GM19099 (cell line): ENCODE results near the gene QSOX2.

Experiments
- POLR2A ChIP-seq: IDR thresholded peaks from 3 replicates; pipeline ENCODE4 v1.6.1; 2011; ENCODE audit warnings: low read depth; ENCODE audit not compliant: insufficient read length; ENCODE audit errors: extremely low read depth

QSOX2 gene, protein sequence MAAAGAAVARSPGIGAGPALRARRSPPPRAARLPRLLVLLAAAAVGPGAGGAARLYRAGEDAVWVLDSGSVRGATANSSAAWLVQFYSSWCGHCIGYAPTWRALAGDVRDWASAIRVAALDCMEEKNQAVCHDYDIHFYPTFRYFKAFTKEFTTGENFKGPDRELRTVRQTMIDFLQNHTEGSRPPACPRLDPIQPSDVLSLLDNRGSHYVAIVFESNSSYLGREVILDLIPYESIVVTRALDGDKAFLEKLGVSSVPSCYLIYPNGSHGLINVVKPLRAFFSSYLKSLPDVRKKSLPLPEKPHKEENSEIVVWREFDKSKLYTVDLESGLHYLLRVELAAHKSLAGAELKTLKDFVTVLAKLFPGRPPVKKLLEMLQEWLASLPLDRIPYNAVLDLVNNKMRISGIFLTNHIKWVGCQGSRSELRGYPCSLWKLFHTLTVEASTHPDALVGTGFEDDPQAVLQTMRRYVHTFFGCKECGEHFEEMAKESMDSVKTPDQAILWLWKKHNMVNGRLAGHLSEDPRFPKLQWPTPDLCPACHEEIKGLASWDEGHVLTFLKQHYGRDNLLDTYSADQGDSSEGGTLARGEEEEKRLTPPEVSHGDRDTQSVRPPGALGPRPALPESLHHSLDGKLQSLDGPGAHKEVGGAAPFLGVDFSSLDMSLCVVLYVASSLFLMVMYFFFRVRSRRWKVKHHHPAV

DNA sequence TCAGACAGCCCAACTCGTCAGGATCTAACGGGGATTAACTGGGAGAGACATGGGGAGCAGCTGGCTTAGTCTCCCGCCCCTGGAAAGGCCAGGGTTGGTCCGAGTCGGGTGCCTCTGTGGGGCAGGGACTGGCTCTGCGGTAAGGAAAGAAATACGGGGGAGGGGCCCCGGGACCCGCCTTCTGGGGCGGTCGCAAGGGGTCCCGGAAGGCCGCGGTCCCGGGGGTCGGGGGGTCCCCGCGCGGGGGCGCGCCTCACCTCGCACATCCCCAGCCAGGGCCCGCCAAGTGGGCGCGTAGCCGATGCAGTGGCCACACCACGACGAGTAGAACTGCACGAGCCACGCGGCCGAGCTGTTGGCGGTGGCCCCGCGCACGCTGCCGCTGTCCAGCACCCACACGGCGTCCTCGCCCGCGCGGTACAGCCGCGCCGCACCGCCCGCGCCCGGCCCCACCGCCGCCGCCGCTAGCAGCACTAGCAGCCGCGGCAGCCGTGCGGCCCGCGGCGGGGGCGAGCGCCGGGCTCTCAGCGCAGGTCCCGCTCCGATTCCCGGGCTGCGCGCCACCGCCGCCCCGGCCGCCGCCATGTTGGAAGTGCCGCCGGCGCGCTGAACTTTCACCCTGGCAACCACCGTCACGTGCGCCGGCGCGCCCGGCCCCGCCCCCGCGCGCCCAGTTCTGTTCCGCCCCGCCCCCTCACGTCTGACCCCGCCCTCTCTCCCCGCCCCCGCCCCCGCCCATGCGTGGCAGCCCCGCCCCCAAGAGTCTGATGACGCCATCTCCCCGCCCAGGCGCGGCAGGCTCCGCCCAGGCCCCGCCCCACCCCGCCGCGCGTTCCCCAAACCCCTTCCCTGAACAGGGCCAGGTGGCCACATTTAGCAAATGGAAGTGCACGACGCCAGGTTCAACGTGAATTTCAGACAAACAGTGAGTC lies at the start of gene QSOX2:
TSS of gene QSOX2 (minus strand) at position 594 of the 932 bp plus-strand sequence. CDS start at position 585, 9 bp downstream.
- TF ChIP-seq POLR2A = peak; percentile 57

DNA sequence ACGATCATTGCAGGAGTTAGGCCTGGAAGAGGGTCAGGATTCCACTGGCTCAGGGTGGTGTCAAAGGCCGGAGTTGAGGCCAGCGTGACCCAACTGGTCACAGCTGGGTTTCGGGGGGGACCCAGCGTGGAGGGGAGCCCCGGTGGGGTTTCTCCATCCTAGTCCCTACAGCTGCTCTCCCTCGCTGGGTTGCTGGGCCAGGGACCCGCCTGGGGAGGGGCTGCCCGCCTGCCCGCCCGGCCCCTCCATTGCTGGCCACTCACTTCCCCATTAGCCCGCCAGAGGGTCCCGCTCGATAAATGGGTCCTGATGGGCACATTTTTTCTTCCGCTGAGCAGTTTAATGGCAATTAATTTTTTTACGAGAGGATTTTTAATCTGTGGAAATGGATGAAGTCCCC lies 49.4 kb upstream of the QSOX2 start:
- TF ChIP-seq POLR2A = no peak

DNA sequence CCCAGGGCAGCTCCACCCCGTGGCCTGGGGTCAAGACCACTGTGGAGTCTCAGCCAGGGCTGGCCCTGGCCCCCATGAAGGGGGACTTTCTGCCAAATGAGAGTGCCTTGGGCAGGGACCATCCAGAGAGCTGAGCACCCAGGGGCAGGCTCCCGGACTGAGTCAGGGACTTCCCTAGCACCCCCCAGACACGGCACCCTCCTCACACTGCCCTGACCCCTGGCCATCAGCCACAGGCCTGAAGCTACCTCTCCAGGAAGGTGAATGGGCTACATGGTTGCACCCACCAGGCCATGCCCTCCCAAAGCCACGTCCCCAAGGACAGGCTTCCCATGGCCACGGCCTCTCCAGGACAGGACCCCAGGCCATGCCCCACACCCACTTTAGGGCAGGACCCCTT lies 48.8 kb upstream of the QSOX2 start:
- TF ChIP-seq POLR2A = no peak

DNA sequence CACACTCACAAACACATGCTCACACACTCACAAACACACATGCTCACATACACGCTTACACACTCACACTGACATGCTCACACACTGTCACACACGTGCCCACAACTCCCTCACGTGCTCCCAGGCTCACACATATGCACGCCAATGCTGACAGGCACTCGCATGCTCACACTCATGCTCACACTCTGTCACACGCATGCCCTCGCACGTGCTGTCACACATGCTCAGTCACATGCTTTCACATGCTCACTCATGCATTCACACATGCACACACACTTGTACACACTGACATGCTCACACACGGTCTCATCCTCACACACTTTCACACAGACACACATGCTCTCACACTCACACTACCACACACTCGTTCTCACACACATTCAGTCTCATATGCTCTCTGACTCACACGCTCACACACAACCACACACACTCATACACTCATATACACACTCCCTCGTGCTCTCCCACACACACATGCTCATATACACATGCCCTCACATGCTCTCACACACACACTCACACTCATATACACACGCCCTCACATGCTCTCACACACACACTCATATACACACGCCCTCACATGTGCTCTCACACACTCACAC lies 48.0 kb upstream of the QSOX2 start:
- no peak for TF ChIP-seq POLR2A

DNA sequence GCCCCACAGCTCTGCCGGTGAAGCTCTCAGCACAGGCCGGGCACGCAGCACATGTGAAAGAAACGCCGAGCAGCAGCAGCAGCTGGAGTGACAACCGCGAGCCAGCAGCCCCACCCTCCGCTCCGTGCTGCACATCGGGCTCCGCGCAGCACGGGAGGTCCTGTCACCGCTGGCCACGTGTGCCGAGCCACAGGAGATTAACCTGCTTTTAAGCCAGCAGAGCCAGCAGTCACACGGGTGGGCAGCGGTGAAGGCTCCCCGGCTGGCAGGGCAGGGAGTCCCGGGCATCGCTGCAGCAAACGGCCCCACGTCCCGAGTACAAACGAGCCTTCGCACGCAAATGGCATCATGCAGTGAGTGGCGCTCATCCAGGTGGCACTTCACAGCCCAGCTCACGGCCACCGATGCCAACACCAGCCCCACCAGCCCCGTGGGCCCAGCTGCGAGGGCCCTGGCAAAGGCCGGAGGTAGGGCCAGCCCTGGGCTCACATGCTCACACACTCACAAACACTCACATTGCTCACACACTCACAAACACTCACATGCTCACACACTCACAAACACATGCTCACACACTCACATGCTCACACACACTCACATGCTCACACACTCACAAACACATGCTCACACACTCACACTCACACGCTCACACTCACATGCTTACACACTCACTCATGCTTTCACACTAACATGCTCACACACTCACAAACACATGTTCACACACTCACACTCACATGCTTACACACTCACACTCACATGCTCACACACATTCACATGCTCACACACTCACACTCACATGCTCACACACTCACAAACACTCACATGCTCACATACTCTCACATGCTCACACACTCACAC lies 47.2 kb upstream of the QSOX2 start:
- TF ChIP-seq POLR2A = no peak

DNA sequence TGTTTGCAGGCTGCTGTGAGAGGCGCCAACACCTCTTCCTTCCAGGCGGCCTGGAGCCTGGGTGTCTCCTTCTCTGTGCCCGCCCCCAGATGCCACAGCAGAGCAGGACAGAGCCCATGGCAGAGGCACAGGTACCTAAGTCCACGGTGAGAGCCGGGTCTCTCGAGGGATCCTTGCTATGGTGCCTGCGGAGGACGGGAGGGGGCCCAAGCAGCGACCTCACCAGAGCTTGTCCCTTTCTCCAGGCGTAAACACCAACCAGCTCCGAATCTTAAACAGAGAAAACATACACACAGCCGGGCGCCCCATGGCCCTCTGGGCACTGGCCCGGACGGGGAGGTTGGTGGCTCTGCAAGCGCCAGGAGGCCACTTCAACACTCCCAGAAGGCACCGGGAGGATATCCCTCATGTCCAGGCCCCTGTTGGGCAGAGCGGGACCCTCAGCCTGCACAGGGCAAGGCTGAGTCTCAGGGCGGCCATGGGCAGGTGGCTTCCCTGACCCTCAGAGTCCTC lies 46.5 kb upstream of the QSOX2 start:
- TF ChIP-seq POLR2A = no peak

DNA sequence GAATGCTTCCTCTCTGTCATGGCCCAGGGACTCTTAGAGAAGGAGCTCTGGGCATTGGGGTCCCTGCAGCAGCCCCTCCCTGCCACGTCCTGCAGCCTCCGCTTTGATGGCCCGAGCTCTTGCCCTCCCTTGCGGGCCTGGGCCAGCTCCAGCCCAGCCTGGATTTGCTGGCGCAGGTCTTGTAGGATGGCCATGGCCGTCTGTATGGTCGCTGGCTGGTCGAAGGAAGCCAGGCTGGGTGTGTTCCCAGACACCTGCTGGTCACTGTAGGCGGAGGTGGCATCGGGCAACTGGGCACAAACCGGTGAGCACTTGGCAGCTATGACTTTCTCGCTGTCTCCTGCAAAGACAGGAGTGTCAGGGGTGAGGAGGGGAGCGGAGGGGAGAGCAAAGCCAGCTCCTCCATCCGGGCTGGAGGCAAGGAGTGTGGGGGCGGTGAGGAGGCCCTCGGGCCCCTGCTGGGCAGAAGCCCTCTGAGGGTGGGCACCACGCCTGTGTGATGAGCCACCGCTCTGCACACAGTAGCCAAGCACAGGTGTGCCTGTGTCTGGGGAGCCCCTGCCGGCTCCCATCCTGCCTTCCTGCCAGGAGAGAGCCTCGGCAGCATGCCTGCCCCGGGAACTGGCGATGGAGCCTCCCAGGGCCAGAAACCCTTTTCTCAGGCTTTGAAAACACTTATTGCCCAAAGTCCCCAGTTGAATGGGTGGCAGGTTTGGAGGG lies 45.9 kb upstream of the QSOX2 start:
- TF ChIP-seq POLR2A = no peak

DNA sequence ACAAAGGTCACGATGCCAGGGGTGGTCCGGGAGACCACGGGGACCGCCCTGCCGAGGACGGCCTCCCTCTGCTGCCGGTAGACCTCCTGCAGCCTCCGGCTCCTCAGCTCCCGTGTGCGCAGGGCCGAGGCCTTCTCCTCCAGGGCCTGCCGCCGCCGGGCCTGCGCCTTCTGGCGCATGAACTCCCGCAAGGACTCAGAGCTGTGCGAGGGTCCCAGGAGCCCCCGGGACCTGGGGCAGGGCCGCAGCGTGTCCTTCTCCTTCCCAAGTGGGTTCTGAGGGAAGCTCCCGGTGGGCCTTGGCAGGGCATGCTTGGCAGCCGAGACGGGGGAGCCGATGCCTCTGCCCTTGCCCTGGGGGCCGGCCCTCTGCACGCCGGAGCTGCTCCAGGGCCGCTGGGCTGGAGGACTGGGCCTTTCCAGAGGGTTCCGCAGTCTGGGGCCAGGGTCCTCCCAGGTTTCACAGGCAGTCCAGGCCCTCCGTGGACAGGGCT lies 44.9 kb upstream of the QSOX2 start:
- TF ChIP-seq POLR2A = no peak

DNA sequence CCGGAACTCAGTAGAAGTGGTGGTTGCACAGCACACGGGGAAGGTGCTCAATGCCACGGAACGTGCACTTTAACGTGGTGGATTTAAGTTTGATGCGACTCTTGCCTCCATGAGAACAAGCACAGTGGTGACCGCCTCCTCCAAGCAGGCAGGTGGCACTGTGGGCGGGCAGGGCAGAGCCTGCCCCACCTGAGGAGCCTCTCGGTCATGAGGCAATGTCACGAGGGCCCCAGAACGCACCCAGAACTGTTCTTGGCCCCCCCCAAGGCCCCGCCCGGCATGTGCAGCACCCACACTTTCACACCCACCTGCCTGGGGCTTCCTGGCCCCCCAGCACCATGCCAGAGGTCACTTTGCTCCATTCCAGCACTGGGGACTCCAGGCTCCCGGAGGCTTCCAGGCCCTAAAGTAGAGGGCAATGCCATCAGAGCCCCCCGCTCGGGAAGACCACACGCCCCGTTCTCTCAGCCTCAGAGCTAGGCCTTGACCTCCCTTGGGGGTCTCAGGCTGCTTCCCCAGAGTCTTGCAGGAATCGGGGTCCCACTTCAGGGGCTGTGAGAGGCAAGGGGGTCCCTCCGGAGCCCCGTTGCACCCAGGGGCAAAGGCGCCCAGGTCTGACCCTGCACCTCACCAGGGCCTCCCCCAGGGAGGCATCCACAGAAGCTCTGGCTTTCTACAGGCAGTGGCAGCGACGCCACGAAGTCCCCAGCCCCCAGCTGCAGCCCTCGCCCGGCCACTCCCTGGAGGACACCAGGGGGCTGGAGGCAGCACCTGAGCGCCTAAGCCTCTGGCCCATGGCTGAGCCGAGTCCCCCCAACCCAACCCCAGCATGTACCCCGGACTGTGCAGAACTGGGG lies 44.3 kb upstream of the QSOX2 start:
- TF ChIP-seq POLR2A = no peak

DNA sequence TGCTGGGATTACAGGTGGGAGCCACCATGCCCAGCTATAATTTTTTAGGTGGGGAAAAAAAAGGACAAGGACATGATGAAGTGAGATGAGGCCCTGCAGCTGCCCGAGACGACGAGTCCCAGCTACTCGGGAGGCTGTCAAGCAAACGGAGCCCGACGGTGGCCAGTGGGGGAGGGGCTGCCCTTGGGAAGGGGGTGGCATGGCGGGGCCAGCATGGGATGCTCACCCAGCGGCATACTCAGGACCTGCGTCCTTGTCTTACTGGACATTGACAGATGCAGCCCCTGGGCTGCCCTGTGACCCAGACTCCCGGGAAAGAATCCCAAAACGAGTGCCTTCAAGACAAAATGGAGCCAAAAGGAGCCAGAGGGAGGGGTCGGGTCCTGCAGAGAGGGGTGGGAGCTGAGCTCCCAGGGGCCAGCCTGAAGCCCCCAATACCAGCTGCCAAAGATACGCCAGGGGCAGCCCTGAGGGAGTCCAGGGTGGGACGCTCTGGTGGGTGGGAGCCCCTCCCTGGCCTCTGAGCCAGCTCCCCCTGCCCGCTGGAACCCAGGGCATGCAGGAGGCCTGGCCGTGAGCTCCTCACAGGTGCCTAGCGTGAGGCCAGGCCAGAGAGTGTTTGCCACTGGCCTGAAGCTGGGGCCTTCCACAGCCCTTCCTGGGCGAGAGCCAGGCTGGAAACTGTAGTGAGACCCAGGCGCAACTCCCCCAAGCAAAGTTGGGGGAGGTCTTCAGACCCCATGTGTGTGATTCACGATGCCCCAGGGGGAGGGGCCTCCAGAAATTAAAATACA lies 42.5 kb upstream of the QSOX2 start:
- TF ChIP-seq POLR2A = no peak

DNA sequence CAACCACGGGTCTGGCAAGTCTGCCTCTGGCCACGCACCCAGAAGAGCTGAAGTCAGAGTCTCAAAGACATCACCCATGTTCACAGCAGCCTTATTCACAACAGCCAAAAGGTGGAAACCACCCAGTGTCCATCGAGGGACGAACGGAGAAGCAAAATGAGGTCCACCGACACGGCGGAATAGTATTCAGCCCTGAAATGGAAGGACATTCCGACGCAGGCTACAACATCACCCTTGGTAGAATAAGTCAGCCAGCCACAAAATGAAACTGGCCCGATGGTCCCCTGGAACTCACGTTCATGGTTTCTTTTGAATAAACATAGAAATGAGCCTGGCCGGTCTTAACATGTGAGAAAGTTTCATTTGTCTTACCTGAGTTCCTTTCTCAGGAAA lies 41.4 kb upstream of the QSOX2 start:
- TF ChIP-seq POLR2A = no peak

DNA sequence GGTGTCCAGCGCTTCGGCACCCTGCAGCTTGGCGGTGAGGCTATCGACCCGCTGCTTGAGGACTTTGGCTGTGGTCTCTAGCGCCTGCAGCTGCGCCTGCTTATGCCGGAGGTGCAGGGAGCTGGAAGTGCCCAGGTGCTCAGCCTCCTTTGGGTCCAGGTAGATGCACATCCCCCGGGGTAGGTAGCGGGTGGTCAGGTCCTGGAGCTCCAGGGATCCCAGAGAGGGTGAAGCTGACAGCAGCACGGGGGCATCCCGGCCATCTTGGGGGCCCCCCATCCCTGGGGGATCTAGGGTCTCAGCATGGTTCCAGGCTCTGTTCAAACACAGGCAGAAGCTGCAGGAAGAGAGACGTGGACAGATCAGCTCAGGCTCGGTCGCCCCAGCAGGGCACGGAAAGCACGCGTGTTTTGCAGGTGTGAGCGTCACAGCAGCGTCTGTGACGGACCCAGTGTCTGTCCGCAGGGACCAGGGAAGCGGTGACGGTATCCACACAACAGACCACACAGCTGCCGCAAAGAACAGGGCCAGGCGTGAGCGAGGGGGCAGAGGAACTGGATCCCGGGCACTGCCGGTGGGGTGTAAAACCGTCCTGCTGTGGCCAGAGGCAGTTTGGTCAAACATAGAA lies 40.9 kb upstream of the QSOX2 start:
- no peak for TF ChIP-seq POLR2A
